ENCODE measurements around the gene PNO1.

PNO1 gene

GRCh38 chr2:68196120-68196716 is 38.5 kb downstream of the PNO1 start:
- no peak overlapping the region for H3K4me3 ChIP-seq (ENCODE audit: low read depth, low read length)
- TF ChIP-seq MAX (IDR thresholded peaks at IDR 0.05; ENCODE audit: low read depth, low read length), result no peak
- TF ChIP-seq CTCF (IDR thresholded peaks at IDR 0.05; ENCODE audit: low read depth, low read length), result peak; percentile 64
- TF ChIP-seq MYC (IDR thresholded peaks at IDR 0.05; ENCODE audit: low read depth, low read length), result no peak
- peak; percentile 72 for DNase-seq (ENCODE audit: low read depth)

GRCh38 chr2:68200157-68200787 is 42.6 kb downstream of the PNO1 start:
- no peak for DNase-seq (ENCODE audit: low read depth)
- TF ChIP-seq POLR2A (IDR thresholded peaks at IDR 0.05; ENCODE audit: extremely low read depth, insufficient read length) (no peak), MAX (IDR thresholded peaks at IDR 0.05; ENCODE audit: low read depth, low read length) (no peak), MYC (IDR thresholded peaks at IDR 0.05; ENCODE audit: low read depth, low read length) (no peak), CTCF (IDR thresholded peaks at IDR 0.05; ENCODE audit: low read depth, low read length) (no peak)
- H3K4me3 ChIP-seq (ENCODE audit: low read depth, low read length), result no peak overlapping the region

GRCh38 chr2:68203587-68203986 is 45.9 kb downstream of the PNO1 start:
- no peak overlapping the region for H3K4me3 ChIP-seq (ENCODE audit: low read depth, low read length)
- no peak for TF ChIP-seq MYC (IDR thresholded peaks at IDR 0.05; ENCODE audit: low read depth, low read length)
- DNase-seq (ENCODE audit: low read depth), result no peak

GRCh38 chr2:68206793-68207192 is 49.1 kb downstream of the PNO1 start:
- DNase-seq (ENCODE audit: low read depth), result peak; percentile 22
- H3K4me3 ChIP-seq (ENCODE audit: low read depth, low read length), result no peak overlapping the region
- no peak for TF ChIP-seq CTCF (IDR thresholded peaks at IDR 0.05; ENCODE audit: low read depth, low read length)
- TF ChIP-seq MAX (IDR thresholded peaks at IDR 0.05; ENCODE audit: low read depth, low read length), result no peak
- no peak for TF ChIP-seq POLR2A (IDR thresholded peaks at IDR 0.05; ENCODE audit: extremely low read depth, insufficient read length)
- no peak for TF ChIP-seq MYC (IDR thresholded peaks at IDR 0.05; ENCODE audit: low read depth, low read length)

- TF ChIP-seq MYC (IDR thresholded peaks at IDR 0.05; ENCODE audit: low read depth, low read length) (no peak), MAX (IDR thresholded peaks at IDR 0.05; ENCODE audit: low read depth, low read length) (no peak), POLR2A (IDR thresholded peaks at IDR 0.05; ENCODE audit: extremely low read depth, insufficient read length) (no peak), CTCF (IDR thresholded peaks at IDR 0.05; ENCODE audit: low read depth, low read length) (no peak)
- DNase-seq (ENCODE audit: low read depth), result no peak
- H3K4me3 ChIP-seq (ENCODE audit: low read depth, low read length), result no peak overlapping the region
These were observed 56.7 kb downstream of the PNO1 start for GRCh38 chr2:68214381-68214780.

GRCh38 chr2:68216454-68217310 is 59.0 kb downstream of the PNO1 start:
- H3K4me3 ChIP-seq (ENCODE audit: low read depth, low read length), result no peak overlapping the region
- DNase-seq (ENCODE audit: low read depth), result no peak
- TF ChIP-seq MYC (IDR thresholded peaks at IDR 0.05; ENCODE audit: low read depth, low read length), result no peak

All from NB4 (cell line).